ENCODE data around the gene PARP6. TPM values are rescaled to one million over a fixed set of nuclear protein-coding genes. Genes with fewer than 3 reads are reported as not detected.

Gene PARP6
- total and polyA plus RNA-seq, 4 donors, result 4.3 to 15.3 (median 9.3) TPM

DNA sequence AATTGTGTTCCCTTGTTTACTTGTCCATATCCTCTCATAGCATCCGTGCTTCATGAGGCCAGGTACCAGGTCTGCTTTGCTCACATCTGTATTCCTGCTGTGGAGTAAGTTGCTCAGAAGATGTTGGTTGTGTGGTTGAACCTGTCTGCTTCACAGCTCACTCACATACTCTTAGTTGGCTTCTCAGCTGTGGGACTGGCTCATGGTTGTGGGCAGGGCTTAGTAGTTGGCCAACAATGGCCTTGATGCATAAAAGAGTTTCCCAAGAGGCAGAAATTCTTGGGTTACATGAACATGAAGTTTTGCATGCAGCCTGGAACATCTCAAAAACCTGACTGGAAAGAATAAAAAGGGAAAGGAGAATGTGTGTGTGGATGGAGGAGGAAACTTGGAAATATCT is 30.6 kb upstream of the PARP6 start:
- 69% methylated on average over 1 of the region's 1 CpG for WGBS
- Histone ChIP-seq H3K27ac (ENCODE audit: low read depth in 1 of 2, low read length in 2 of 2) (no peak overlapping the region), H3K4me3 (ENCODE audit: low read depth in 1 of 3, low read length in 3 of 3) (no peak overlapping the region), H3K36me3 (ENCODE audit: control insufficient read depth in 4 of 4, insufficient read depth in 3 of 4, low read depth in 1 of 4, low read length in 3 of 4) (no peaks in the 10 kb centered on the region), H3K4me1 (ENCODE audit: control insufficient read depth in 4 of 4, insufficient read depth in 4 of 4, low read length in 3 of 4) (no peaks in the 10 kb centered on the region), H3K9me3 (ENCODE audit: control insufficient read depth in 4 of 4, low read length in 3 of 4) (no peaks in the 10 kb centered on the region), H3K27me3 (ENCODE audit: control insufficient read depth in 4 of 4, insufficient read depth in 4 of 4, low read length in 3 of 4) (no peaks in the 10 kb centered on the region), H3K9ac (ENCODE audit: low read depth in 1 of 2, low read length in 2 of 2) (no peak overlapping the region)
- TF ChIP-seq HNF4G (IDR thresholded peaks at IDR 0.05) (no peak), NR2F2 (IDR thresholded peaks at IDR 0.05) (no peak), MAX (IDR thresholded peaks at IDR 0.05) (no peak)
- TF ChIP-seq, protein P1, sequence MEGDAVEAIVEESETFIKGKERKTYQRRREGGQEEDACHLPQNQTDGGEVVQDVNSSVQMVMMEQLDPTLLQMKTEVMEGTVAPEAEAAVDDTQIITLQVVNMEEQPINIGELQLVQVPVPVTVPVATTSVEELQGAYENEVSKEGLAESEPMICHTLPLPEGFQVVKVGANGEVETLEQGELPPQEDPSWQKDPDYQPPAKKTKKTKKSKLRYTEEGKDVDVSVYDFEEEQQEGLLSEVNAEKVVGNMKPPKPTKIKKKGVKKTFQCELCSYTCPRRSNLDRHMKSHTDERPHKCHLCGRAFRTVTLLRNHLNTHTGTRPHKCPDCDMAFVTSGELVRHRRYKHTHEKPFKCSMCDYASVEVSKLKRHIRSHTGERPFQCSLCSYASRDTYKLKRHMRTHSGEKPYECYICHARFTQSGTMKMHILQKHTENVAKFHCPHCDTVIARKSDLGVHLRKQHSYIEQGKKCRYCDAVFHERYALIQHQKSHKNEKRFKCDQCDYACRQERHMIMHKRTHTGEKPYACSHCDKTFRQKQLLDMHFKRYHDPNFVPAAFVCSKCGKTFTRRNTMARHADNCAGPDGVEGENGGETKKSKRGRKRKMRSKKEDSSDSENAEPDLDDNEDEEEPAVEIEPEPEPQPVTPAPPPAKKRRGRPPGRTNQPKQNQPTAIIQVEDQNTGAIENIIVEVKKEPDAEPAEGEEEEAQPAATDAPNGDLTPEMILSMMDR (IDR thresholded peaks at IDR 0.05; ENCODE audit: low read depth, low read length, missing input control), result no peak
- TF ChIP-seq, protein P2, sequence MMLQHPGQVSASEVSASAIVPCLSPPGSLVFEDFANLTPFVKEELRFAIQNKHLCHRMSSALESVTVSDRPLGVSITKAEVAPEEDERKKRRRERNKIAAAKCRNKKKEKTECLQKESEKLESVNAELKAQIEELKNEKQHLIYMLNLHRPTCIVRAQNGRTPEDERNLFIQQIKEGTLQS (IDR thresholded peaks at IDR 0.05), result no peak
- TF ChIP-seq, protein P3, sequence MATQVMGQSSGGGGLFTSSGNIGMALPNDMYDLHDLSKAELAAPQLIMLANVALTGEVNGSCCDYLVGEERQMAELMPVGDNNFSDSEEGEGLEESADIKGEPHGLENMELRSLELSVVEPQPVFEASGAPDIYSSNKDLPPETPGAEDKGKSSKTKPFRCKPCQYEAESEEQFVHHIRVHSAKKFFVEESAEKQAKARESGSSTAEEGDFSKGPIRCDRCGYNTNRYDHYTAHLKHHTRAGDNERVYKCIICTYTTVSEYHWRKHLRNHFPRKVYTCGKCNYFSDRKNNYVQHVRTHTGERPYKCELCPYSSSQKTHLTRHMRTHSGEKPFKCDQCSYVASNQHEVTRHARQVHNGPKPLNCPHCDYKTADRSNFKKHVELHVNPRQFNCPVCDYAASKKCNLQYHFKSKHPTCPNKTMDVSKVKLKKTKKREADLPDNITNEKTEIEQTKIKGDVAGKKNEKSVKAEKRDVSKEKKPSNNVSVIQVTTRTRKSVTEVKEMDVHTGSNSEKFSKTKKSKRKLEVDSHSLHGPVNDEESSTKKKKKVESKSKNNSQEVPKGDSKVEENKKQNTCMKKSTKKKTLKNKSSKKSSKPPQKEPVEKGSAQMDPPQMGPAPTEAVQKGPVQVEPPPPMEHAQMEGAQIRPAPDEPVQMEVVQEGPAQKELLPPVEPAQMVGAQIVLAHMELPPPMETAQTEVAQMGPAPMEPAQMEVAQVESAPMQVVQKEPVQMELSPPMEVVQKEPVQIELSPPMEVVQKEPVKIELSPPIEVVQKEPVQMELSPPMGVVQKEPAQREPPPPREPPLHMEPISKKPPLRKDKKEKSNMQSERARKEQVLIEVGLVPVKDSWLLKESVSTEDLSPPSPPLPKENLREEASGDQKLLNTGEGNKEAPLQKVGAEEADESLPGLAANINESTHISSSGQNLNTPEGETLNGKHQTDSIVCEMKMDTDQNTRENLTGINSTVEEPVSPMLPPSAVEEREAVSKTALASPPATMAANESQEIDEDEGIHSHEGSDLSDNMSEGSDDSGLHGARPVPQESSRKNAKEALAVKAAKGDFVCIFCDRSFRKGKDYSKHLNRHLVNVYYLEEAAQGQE (IDR thresholded peaks at IDR 0.05), result no peak
- DNase-seq (ENCODE audit: low spot score), result no peak

DNA sequence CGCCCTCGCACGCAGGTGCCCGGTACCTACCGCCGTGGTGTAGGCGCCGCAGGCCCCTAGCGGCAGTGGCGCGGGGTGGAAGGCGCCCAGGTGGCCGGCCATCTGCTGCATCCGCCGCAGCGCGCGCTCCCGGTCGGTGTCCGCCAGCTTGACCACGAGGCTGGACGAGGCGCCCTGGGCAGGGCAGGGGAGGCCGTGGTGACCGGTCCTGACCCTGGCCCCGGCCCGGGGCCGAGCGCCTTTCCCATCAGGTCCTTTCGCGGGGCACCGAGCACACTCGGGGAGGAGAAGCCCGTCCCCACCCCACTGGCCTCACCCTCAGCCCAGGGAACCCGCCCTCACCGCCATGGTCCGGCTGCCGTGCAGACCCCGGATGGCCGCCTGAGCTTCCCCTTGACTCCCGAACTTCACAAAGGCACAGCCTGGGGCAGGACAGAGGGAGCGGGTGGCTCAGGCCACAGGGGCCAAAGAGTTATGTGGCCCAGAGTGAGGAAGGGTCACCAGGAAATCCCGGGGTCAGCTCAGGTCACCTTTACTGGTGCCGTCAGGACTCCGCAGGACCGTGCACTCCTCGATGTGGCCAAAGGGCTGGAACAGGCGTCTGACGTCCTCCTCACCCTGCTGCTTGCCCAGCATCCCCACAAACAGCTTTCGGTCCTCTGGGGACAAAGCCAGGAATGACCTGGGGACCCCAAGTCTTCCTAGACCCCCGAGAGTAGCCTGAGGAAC is 17.4 kb upstream of the PARP6 start:
- H3K4me3 ChIP-seq (ENCODE audit: low read depth in 1 of 3, low read length in 3 of 3), result no peak overlapping the region
- H3K9ac ChIP-seq (ENCODE audit: low read depth in 1 of 2, low read length in 2 of 2), result no peak overlapping the region
- DNase-seq (ENCODE audit: low spot score), result no peak
- TF ChIP-seq, protein P3 (IDR thresholded peaks at IDR 0.05), result no peak
- TF ChIP-seq RAD21 (IDR thresholded peaks at IDR 0.05) (no peak), FOXA2 (IDR thresholded peaks at IDR 0.05) (no peak)
- H3K9me3 ChIP-seq (ENCODE audit: control insufficient read depth in 4 of 4, low read length in 3 of 4), result no peaks in the 10 kb centered on the region
- WGBS, result 86% methylated on average over 52 of the region's 52 CpGs
- no peaks in the 10 kb centered on the region for H3K27me3 ChIP-seq (ENCODE audit: control insufficient read depth in 4 of 4, insufficient read depth in 4 of 4, low read length in 3 of 4)
- H3K4me1 ChIP-seq (ENCODE audit: control insufficient read depth in 4 of 4, insufficient read depth in 4 of 4, low read length in 3 of 4), result peaks cover 0 to 3% (median 0%) of the 10 kb centered on the region in 4 donors
- no peaks in the 10 kb centered on the region for H3K36me3 ChIP-seq (ENCODE audit: control insufficient read depth in 4 of 4, insufficient read depth in 3 of 4, low read depth in 1 of 4, low read length in 3 of 4)
- H3K27ac ChIP-seq (ENCODE audit: low read depth in 1 of 2, low read length in 2 of 2), result no peak overlapping the region

Data from liver (tissue), 9 donors.